Raji (cell line): ENCODE measurements around the gene SOX6.

ENCODE experiments used
- POLR2A ChIP-seq: IDR thresholded peaks from 2 replicates; pipeline ENCODE4 v1.6.1; 2011; ENCODE audit warnings: low read depth, low read length, control low read depth; ENCODE audit not compliant: insufficient read depth

SOX6 gene

DNA sequence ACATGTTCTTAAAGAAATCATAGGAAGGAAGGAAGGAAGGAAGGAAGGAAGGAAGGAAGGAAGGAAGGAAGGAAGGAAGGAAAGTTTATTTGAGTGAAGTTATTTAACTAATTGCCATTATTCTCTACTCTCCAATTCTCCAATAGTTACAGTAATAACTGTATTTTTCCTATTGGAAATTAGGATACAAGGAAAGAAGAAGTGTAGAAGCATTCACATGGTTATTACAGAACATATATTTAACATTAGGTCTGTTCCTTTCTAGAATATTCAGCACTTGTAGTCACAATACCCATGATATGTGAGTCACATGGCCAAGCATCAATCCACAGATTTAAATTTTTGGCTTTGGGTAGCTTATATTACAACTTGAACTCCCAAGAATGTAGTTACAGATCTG is 230.6 kb downstream of the SOX6 start:
- no peak for TF ChIP-seq POLR2A

DNA sequence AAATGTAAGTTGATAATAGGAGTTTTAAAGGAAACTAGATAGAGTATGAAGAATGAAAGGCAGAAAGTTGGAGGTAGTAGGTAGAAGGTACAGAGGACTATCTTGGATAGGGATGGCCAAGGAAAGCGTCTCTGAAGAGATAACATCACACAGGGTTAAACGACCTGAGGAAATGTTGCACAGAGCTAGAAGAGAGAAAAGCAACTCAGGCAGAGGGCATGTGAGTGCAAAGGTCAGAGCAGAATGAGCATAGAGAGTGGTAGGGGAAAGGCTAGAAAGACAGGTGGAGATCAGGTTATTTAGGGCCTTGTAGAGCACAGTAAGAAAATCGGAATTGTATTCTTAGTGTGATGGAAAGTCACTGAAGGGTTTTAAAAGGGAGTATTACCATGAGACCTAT is 232.0 kb downstream of the SOX6 start:
- no peak for TF ChIP-seq POLR2A

DNA sequence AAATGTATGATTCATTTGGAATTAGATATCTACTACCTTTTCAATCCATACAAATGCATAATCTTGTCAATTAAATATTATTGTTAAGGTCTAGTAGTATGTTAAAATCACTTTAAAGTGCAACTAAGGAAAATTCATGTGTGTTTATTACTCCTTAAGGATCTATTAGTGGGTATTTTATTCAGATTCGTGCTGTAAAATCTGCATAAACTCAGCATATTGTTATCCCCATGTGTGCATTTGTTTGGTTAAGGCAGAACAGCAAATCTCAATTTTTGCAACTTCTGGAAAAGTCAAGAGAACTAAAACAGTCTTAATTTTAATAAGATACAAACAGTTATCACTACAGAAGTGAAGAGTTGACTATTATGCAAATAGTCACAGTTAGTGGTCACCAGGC is 234.5 kb downstream of the SOX6 start:
- TF ChIP-seq POLR2A = no peak

DNA sequence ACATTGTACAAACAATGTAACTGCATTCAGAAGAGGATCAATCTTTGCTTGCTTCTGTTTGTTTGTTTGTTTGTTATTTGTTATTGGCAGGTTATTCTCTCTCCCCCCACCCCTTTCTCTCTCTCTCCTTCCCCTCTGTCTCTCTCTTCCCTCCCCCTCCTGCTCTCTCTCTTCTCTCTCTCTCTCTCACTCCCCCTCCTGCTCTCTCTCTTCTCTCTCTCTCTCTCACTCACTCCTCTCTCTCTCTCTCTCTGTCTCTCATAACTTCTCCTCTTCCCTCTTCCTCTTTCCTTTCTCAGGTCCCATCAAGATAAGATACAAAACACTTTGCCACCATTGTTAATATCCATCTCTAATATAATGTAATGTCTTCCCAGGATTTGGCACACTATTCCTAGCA is 236.3 kb downstream of the SOX6 start:
- no peak for TF ChIP-seq POLR2A

GRCh38 chr11:16117989-16118756 is 238.2 kb downstream of the SOX6 start:
- no peak for TF ChIP-seq POLR2A

DNA sequence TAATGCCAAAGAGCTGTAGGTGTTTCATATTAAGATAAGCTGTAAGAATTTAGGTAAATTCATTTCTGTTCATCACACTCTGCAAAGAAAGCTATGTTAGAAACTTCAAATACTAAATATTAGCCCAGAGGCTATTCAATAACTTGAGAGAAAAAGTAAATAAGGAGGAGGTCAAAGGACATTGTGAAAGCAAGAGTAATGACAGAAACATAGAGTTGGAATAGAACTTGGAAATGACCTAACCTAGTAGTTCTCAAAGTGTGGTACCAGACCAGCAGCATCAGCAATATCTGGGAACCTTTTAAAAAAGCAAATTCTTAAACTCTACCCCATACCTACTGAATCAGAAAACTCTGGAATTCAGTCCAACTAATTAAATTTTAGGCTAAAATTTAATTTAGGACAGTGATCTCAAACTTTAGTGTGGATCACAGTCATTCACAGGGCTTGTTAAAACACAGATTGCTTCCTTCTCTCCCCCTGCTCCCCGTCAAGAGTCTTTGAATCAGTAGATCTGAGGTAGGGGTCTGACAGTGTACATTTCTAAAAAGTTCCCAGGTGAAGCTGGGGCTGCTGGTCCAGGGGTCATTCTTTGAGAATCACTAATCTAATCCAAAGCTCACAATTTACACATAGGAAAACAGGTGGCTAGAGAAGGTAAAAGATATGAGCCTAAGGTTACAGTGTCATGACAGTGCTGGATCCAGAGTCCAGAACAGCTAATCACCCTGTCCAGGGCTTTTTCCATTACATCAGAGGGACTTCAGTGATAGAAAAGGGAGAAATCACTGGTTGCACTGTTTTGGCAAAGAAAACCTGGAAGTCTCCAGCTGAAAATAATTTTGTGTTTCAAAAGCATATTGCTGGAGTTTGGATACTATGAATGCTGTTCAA is 241.1 kb downstream of the SOX6 start:
- no peak for TF ChIP-seq POLR2A

DNA sequence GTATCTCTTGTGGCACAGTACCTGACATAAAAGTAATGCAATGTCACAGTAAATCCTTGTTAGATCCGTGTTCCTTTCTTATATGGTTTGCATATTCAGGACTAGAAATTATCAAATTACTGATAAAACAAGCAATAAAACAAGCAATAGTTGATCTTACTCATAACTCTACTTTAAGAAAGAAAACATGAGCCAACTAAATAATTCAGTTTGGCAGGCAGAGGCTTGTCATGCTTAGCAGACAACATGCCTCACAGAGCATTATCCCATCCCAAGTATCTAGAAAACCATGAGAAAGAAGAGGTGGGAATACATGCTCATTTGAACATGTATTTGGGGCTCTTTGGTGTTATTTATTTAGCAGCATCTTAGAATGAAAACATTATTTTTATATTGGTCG is 241.9 kb downstream of the SOX6 start:
- TF ChIP-seq POLR2A = no peak

- no peak for TF ChIP-seq POLR2A
Observed at GRCh38 chr11:16111690-16112089, 244.7 kb downstream of the SOX6 start.

DNA sequence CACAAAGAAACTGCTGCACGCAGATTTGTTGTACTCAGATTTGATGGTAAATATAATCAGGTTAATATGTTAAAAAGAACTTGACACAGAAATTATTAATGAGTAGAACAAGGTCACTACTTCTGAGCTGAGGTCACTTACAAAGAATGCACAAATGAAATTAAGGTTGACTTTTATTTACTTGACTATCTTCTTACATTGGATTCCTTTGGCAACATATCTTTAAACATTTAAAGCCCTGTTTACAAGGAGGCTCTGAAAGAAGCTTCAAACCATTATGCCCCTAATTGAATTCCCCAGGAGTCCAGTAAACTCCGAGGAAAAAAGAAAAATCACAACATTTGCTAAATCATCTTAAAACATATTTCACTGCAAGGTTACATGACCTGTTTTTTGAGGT is 245.5 kb downstream of the SOX6 start:
- no peak for TF ChIP-seq POLR2A

GRCh38 chr11:16099343-16099900 is 256.9 kb downstream of the SOX6 start:
- TF ChIP-seq POLR2A = no peak

DNA sequence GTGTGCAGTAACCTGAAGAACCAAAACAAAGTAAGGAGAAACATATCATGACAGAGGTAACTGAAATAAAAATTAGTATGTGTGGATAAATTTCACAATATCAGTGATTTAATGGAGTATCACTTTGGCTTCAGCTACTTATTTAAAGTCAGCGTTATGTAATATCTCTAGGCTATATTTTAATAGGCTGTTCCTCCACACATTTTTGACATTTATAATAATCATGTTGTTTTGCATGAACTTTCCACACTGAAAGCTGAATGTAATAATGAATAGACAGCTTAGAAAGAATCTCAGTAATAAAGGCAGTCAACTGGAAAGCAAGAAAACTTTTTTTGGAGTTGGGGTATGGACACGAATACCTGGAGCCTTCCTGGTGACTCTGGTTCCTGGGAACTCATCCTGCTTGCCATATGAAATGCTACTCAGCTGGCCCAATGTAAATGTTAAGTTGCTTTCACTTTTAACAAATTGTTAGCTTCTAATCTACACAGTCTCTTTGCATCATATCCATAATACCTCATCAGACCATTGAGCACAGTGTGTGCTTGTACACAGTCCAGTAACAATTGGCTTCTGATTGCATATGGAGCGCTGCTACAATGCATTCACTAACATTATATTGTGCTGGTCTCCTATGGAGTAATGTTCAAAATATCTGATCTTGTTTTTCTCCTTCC is 257.7 kb downstream of the SOX6 start:
- no peak for TF ChIP-seq POLR2A

DNA sequence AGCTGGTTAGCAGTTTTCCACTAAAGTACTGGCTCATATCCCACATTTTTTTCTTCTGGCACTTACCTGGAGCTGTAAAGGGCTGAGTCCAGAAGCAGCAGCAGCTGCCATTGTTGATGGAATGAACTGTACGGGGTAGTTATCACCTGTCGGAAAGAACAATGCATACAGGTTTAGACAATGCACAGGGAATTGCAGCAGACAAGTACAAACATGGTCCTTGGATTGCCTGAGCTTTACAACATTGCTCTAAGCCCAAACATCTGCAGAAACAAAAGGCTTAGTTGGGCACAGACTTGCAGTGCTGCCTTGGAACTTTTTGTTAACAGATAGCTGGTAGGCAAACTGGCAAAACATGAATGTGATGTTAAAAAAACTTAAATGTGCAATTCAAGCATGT is 258.8 kb downstream of the SOX6 start:
- TF ChIP-seq POLR2A = no peak

GRCh38 chr11:16096336-16096735 is 260.0 kb downstream of the SOX6 start:
- no peak for TF ChIP-seq POLR2A

- TF ChIP-seq POLR2A = no peak
Observed at GRCh38 chr11:16095756-16096155, 260.6 kb downstream of the SOX6 start.

DNA sequence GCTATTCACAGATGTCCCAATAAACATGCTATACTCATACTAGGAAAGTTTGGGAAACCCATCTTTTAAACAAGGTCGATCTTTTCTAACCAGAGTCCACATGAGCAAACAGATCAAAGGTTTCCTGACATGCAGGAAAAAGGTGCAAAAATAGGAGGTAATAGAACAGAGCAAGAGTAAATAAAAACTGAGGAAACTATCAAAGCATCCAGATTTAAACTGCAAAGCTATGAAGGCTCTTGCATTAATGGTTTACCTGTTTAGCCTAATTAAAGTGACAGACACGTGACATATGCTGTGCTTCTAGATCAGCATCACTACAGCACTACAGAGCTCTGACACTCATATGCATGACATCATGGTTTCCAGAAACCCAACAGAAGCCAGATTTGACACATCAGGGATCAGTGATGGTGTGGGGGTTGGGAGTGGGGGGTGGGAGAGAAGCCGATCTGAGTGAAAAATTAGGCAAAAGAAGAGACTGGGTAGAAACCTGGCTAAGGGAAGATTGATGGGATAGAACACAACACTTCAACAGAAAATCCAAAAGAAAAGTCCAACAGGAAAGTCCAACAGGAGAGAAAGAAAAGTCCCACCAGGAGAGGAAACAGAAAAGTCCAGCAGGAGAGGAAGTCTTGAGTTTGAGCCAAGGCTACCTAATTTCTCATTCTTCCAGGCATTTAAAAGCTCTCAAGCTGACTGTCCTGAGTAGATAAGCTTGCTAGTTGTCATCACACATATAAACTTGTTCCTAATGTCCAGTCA is 262.3 kb downstream of the SOX6 start:
- TF ChIP-seq POLR2A = no peak
